IMR-90 (cell line): ENCODE measurements around the gene HEXD. TPM values are rescaled to one million over a fixed set of nuclear protein-coding genes. Genes with fewer than 3 reads are reported as not detected.

Source experiments
- ATAC-seq: fragments of 200-7000 bp; cut with Tn5 transposase; 2 replicates; pipeline ENCODE4 v1.9.1; 2020; ENCODE audit warnings: low read depth, mild to moderate bottlenecking, moderate library complexity
- BruUV-seq: library from RNA; stranded (reverse); fragments of 400-500 nt; replicated peaks from 2 replicates; lab custom pipeline; 2021; lab: Mats Ljungman, UMichigan
- CTCF ChIA-PET: fragments of 300-600 bp; formaldehyde crosslinking; extraction: SDS; loops from one replicate; lab custom pipeline; 2021; ENCODE audit warnings: antibody characterized with exemption; lab: Yijun Ruan, JAX
- POLR2A ChIA-PET: fragments of 300-600 bp; sonication (Branson Sonifier 250); formaldehyde crosslinking; loops from one replicate; lab custom pipeline; 2022; ENCODE audit warnings: antibody characterized with exemption; ENCODE audit not compliant: unreplicated experiment; lab: Charles Lee
- DNase-seq: peaks from one replicate; pipeline ENCODE4 v3.0.0; 2013
- H2AFZ ChIP-seq: replicated peaks from 2 replicates; pipeline ENCODE3; 2013; ENCODE audit warnings: low read length, mild to moderate bottlenecking; ENCODE audit not compliant: poor library complexity
- H2AK5ac ChIP-seq: 2 replicates; pipeline ENCODE4 v1.6.1; 2013; ENCODE audit warnings: low read depth, low read length, inconsistent platforms
- H2AK9ac ChIP-seq: replicated peaks from 2 replicates; pipeline ENCODE3; 2013; ENCODE audit warnings: mild to moderate bottlenecking, low read depth, low read length, moderate library complexity; ENCODE audit not compliant: poor library complexity
- H2BK120ac ChIP-seq: 2 replicates; pipeline ENCODE4 v1.6.1; 2013; ENCODE audit warnings: low read depth, low read length, inconsistent platforms
- H2BK15ac ChIP-seq: 3 replicates; pipeline ENCODE4 v1.6.1; 2013; ENCODE audit warnings: low read depth, low read length, inconsistent platforms
- H2BK20ac ChIP-seq: 2 replicates; pipeline ENCODE4 v1.6.1; 2013; ENCODE audit warnings: low read depth, mild to moderate bottlenecking, inconsistent platforms, low read length, moderate library complexity
- H2BK5ac ChIP-seq: 2 replicates; pipeline ENCODE4 v1.6.1; 2013; ENCODE audit warnings: mild to moderate bottlenecking, low read depth, low read length, inconsistent platforms; ENCODE audit not compliant: poor library complexity, severe bottlenecking
- H3K14ac ChIP-seq: replicated peaks from 2 replicates; pipeline ENCODE4 v1.6.1; 2013; ENCODE audit warnings: low read depth, low read length, inconsistent platforms
- H3K18ac ChIP-seq: 2 replicates; pipeline ENCODE4 v1.6.1; 2013; ENCODE audit warnings: low read depth, low read length, control low read depth
- H3K23ac ChIP-seq: 2 replicates; pipeline ENCODE4 v1.6.1; 2013; ENCODE audit warnings: low read depth, low read length, inconsistent platforms
- H3K27ac ChIP-seq: 2 replicates; pipeline ENCODE4 v1.5.1; 2013; ENCODE audit warnings: mild to moderate bottlenecking, control low read depth, low read length; ENCODE audit not compliant: insufficient read depth
- H3K27me3 ChIP-seq: 2 replicates; pipeline ENCODE4 v1.6.1; 2013; ENCODE audit warnings: low read length; ENCODE audit not compliant: control insufficient read depth, insufficient read depth
- H3K36me3 ChIP-seq: 2 replicates; pipeline ENCODE4 v1.6.1; 2013; ENCODE audit warnings: low read length, mixed read lengths; ENCODE audit not compliant: control insufficient read depth, insufficient read depth
- H3K4ac ChIP-seq: 2 replicates; pipeline ENCODE4 v1.6.1; 2013; ENCODE audit warnings: low read depth, low read length, inconsistent platforms
- H3K4me1 ChIP-seq: 2 replicates; pipeline ENCODE4 v1.6.1; 2013; ENCODE audit warnings: low read length, mixed read lengths; ENCODE audit not compliant: control insufficient read depth, insufficient read depth
- H3K4me2 ChIP-seq: 2 replicates; pipeline ENCODE4 v1.6.1; 2013; ENCODE audit warnings: low read depth, mild to moderate bottlenecking, control low read depth, low read length, moderate library complexity
- H3K4me3 ChIP-seq: 2 replicates; pipeline ENCODE4 v1.5.1; 2013; ENCODE audit warnings: low read depth, mild to moderate bottlenecking, control low read depth, low read length, moderate library complexity; ENCODE audit not compliant: insufficient read depth
- H3K56ac ChIP-seq: 2 replicates; pipeline ENCODE4 v1.6.1; 2013; ENCODE audit warnings: low read length, inconsistent platforms; ENCODE audit not compliant: insufficient read depth; ENCODE audit errors: extremely low read depth
- H3K79me1 ChIP-seq, 2 experiments: 2 replicates each; pipeline ENCODE4 v1.6.1; 2013; ENCODE audit warnings: low read length in 2 of 2, inconsistent platforms in 1 of 2, low read depth in 1 of 2
- H3K9ac ChIP-seq: 2 replicates; pipeline ENCODE4 v1.6.1; 2013; ENCODE audit warnings: low read depth, low read length, control low read depth
- H3K9me1 ChIP-seq: 2 replicates; pipeline ENCODE4 v1.6.1; 2013; ENCODE audit warnings: low read length, inconsistent platforms; ENCODE audit not compliant: insufficient read depth
- H3K9me3 ChIP-seq: 2 replicates; pipeline ENCODE4 v1.6.1; 2013; ENCODE audit warnings: low read length; ENCODE audit not compliant: control insufficient read depth, insufficient read depth
- H4K20me1 ChIP-seq: 2 replicates; pipeline ENCODE4 v1.6.1; 2013; ENCODE audit warnings: low read length, inconsistent platforms; ENCODE audit not compliant: insufficient read depth
- H4K5ac ChIP-seq: 2 replicates; pipeline ENCODE4 v1.6.1; 2013; ENCODE audit warnings: mild to moderate bottlenecking, low read depth, low read length, control low read depth
- H4K8ac ChIP-seq, 2 experiments: 2 replicates each; pipeline ENCODE4 v1.6.1; 2013; ENCODE audit warnings: low read depth in 2 of 2, low read length in 2 of 2, control low read depth in 1 of 2, inconsistent platforms in 1 of 2
- H4K91ac ChIP-seq: 2 replicates; pipeline ENCODE4 v1.6.1; 2013; ENCODE audit warnings: low read depth, low read length, inconsistent platforms; ENCODE audit not compliant: insufficient read depth
- BHLHE40 ChIP-seq: fragments of 150-350 bp; IDR thresholded peaks from 2 replicates; pipeline ENCODE4 v1.6.1; 2016; ENCODE audit warnings: mild to moderate bottlenecking, low read depth, low read length
- CEBPB ChIP-seq: IDR thresholded peaks from 2 replicates; pipeline ENCODE4 v1.6.1; 2012; ENCODE audit warnings: low read depth, low read length, improper control_type of control experiment
- CHD1 ChIP-seq: IDR thresholded peaks from 2 replicates; pipeline ENCODE4 v1.6.1; 2012; ENCODE audit warnings: low read depth, low read length, improper control_type of control experiment
- ELK1 ChIP-seq: fragments of 150-350 bp; IDR thresholded peaks from 2 replicates; pipeline ENCODE4 v1.6.1; 2016; ENCODE audit warnings: low read depth, mild to moderate bottlenecking, low read length, moderate library complexity, borderline replicate concordance
- FOS ChIP-seq: fragments of 150-350 bp; IDR thresholded peaks from 2 replicates; pipeline ENCODE4 v1.6.1; 2016; ENCODE audit warnings: low read depth, low read length
- MAFK ChIP-seq: IDR thresholded peaks from 2 replicates; pipeline ENCODE4 v1.6.1; 2012; ENCODE audit warnings: low read depth, low read length, improper control_type of control experiment
- MAZ ChIP-seq: IDR thresholded peaks from 2 replicates; pipeline ENCODE4 v1.6.1; 2012; ENCODE audit warnings: low read depth, mild to moderate bottlenecking, low read length, improper control_type of control experiment, moderate library complexity, borderline replicate concordance
- MXI1 ChIP-seq: IDR thresholded peaks from 2 replicates; pipeline ENCODE4 v1.6.1; 2012; ENCODE audit warnings: low read depth, mild to moderate bottlenecking, low read length, moderate library complexity, borderline replicate concordance
- NFE2L2 ChIP-seq: fragments of 150-350 bp; IDR thresholded peaks from 2 replicates; pipeline ENCODE4 v1.6.1; 2016; ENCODE audit warnings: low read depth, mild to moderate bottlenecking, low read length
- POLR2A ChIP-seq: IDR thresholded peaks from 2 replicates; pipeline ENCODE4 v1.6.1; 2012; ENCODE audit warnings: mild to moderate bottlenecking, low read depth, low read length
- RAD21 ChIP-seq: IDR thresholded peaks from 2 replicates; pipeline ENCODE4 v1.6.1; 2012; ENCODE audit warnings: low read length, improper control_type of control experiment
- RCOR1 ChIP-seq: IDR thresholded peaks from 2 replicates; pipeline ENCODE4 v1.6.1; 2012; ENCODE audit warnings: mild to moderate bottlenecking, low read length, improper control_type of control experiment; ENCODE audit not compliant: insufficient replicate concordance
- RFX5 ChIP-seq: IDR thresholded peaks from 2 replicates; pipeline ENCODE4 v1.8.0; 2012; ENCODE audit warnings: low read depth, mild to moderate bottlenecking, low read length, moderate library complexity
- SMC3 ChIP-seq: fragments of 150-350 bp; IDR thresholded peaks from 2 replicates; pipeline ENCODE4 v1.6.1; 2016; ENCODE audit warnings: low read depth, mild to moderate bottlenecking, antibody characterized with exemption, low read length, moderate library complexity
- WGBS, 2 experiments: methylation state at CpG; one replicate each; pipeline versions ENCODE4 v1.1.5 to v1.1.7; 2013; ENCODE audit warnings: missing lambda C conversion rate in 2 of 2; ENCODE audit not compliant: insufficient read length in 1 of 2; ENCODE audit errors: extremely low coverage in 2 of 2; 5-methylcytosine and 5-hydroxymethylcytosine counted together
- dilution Hi-C: fragments of 300-500 bp; cut with HindIII; formaldehyde crosslinking; loops from one replicate; pipeline ENCODE4 v1.14.3; 2018; ENCODE audit warnings: low sequenced_read_pairs; ENCODE audit not compliant: unreplicated experiment
- in situ Hi-C: fragments of 300-500 bp; cut with MboI; formaldehyde crosslinking; loops from 3 replicates; pipeline ENCODE4 v1.14.3; 2019; ENCODE audit warnings: low sequenced_read_pairs, inconsistent platforms, mixed read lengths
- intact Hi-C: fragments of 100-400 bp; cut with micrococcal nuclease; formaldehyde crosslinking; loops from 2 replicates; pipeline ENCODE4 v1.10.0; 2022
- polyA plus RNA-seq, 3 experiments: library from polyadenylated mRNA; depleted of rRNA; stranded (reverse); fragments of >200 nt; gene quantifications; 2 replicates each; pipeline ENCODE4 v1.2.3, GENCODE V29; 2012; ENCODE audit warnings: low replicate concordance in 1 of 3
- total RNA-seq: library from RNA; depleted of rRNA; stranded (reverse); fragments of >200 nt; gene quantifications from 2 replicates; pipeline ENCODE4 v1.2.3, GENCODE V29; 2012
- TF ChIP-seq, protein P1 (sequence below): conservative IDR thresholded peaks from 2 replicates; pipeline ENCODE4 v1.5.1; 2012; ENCODE audit warnings: mild to moderate bottlenecking, low read depth, low read length, improper control_type of control experiment
- TF ChIP-seq, protein P2 (sequence below): fragments of 150-350 bp; IDR thresholded peaks from 2 replicates; pipeline ENCODE4 v1.6.1; 2017; ENCODE audit warnings: mild to moderate bottlenecking, antibody characterized with exemption, low read length, low read depth

Gene HEXD
- total and polyA plus RNA-seq, 2 of the 4 experiments (the other 2 are of a cell fraction): 3.8 to 9.5 TPM

DNA sequence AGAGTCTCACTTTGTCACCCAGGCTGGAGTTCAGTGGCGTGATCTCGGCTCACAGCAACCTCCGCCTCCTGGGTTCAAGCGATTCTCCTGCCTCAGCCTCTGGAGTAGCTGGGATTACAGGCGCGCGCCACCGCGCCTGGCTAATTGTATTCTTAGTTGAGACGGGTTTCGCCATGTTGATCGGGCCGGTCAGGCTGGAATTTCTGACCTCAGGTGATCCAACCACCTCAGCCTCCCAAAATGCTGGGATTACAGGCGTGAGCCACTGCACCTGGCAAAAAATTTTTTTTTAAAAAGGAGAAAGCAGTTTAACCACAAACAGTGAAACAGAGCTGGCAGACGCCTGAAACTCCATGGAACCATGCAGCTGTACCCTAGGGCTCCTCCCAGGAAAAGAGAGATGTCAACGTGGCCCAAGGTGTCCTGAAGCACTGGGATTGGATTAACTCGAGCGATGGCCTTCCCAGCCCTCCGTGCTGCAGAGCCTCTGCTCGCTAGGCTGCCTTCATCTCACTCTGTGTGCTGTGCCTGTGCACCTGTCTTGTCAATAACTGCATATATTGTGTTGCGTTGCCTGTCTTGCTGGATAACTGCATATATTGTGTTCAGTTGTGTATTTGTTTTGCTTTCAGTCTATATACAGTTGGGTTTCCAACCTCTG lies 71.8 kb downstream of the HEXD start:
- no peak overlapping the region for H2BK15ac ChIP-seq
- H3K4me1 ChIP-seq: peaks cover 11% of the 10 kb centered on the region
- no peak overlapping the region for H2AK9ac ChIP-seq
- H3K56ac ChIP-seq: no peak overlapping the region
- H3K9me1 ChIP-seq: peaks cover 8% of the 10 kb centered on the region
- no peaks in the 10 kb centered on the region for H3K9me3 ChIP-seq
- no TSS peak for BruUV-seq
- no peak overlapping the region for H4K5ac ChIP-seq
- no peak overlapping the region for H2AK5ac ChIP-seq
- ATAC-seq: no peak
- H3K27ac ChIP-seq: no peak overlapping the region
- no peak overlapping the region for H3K18ac ChIP-seq
- no peak overlapping the region for H3K4me3 ChIP-seq
- H4K8ac ChIP-seq: no peak overlapping the region
- no peak overlapping the region for H3K4ac ChIP-seq
- POLR2A ChIA-PET: no interaction called here
- H4K91ac ChIP-seq: no peak overlapping the region
- no peak overlapping the region for H3K23ac ChIP-seq
- no peak overlapping the region for H2BK20ac ChIP-seq
- H4K20me1 ChIP-seq: peaks cover 12% of the 10 kb centered on the region; the same call in 1 of the 2 replicates
- intact Hi-C loops (loop anchor here (5.0 kb wide), 1 partner anchor 62 kb away; no protein-coding TSS in a partner anchor), dilution Hi-C loops (no loop called here), in situ Hi-C loops (no loop called here)
- H3K14ac ChIP-seq: no peak overlapping the region
- H3K9ac ChIP-seq: no peak overlapping the region
- CTCF ChIA-PET: no interaction called here
- no peak overlapping the region for H2BK120ac ChIP-seq
- no peak for DNase-seq
- no peak for TF ChIP-seq ELK1
- TF ChIP-seq MAZ: no peak
- no peak for TF ChIP-seq RFX5
- no peak for TF ChIP-seq MAFK
- no peak for TF ChIP-seq CEBPB
- TF ChIP-seq, protein P1, sequence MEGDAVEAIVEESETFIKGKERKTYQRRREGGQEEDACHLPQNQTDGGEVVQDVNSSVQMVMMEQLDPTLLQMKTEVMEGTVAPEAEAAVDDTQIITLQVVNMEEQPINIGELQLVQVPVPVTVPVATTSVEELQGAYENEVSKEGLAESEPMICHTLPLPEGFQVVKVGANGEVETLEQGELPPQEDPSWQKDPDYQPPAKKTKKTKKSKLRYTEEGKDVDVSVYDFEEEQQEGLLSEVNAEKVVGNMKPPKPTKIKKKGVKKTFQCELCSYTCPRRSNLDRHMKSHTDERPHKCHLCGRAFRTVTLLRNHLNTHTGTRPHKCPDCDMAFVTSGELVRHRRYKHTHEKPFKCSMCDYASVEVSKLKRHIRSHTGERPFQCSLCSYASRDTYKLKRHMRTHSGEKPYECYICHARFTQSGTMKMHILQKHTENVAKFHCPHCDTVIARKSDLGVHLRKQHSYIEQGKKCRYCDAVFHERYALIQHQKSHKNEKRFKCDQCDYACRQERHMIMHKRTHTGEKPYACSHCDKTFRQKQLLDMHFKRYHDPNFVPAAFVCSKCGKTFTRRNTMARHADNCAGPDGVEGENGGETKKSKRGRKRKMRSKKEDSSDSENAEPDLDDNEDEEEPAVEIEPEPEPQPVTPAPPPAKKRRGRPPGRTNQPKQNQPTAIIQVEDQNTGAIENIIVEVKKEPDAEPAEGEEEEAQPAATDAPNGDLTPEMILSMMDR: no peak
- no peak for TF ChIP-seq BHLHE40
- no peak for TF ChIP-seq RAD21
- no peak for TF ChIP-seq POLR2A
- no peak for TF ChIP-seq CHD1
- TF ChIP-seq SMC3: no peak
- no peak for TF ChIP-seq RCOR1
- TF ChIP-seq MXI1: no peak
- TF ChIP-seq, protein P2, sequence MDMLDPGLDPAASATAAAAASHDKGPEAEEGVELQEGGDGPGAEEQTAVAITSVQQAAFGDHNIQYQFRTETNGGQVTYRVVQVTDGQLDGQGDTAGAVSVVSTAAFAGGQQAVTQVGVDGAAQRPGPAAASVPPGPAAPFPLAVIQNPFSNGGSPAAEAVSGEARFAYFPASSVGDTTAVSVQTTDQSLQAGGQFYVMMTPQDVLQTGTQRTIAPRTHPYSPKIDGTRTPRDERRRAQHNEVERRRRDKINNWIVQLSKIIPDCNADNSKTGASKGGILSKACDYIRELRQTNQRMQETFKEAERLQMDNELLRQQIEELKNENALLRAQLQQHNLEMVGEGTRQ: no peak
- TF ChIP-seq NFE2L2: no peak
- TF ChIP-seq FOS: no peak
- H3K4me2 ChIP-seq: no peak overlapping the region
- no peak overlapping the region for H2AFZ ChIP-seq
- peaks cover 0 to 5% of the 10 kb centered on the region in 2 experiments; a peak in 1 of 4 replicates for H3K79me1 ChIP-seq
- H3K36me3 ChIP-seq: peaks cover 28% of the 10 kb centered on the region
- no peaks in the 10 kb centered on the region for H3K27me3 ChIP-seq
- WGBS, 2 experiments: 100% methylated on average over 4 of the region's 21 CpGs; no CpG with 5 or more reads in 1 of the 2 experiments
- H2BK5ac ChIP-seq: no peak overlapping the region
